ENCODE data around the gene GGCX. TPM values are rescaled to one million over a fixed set of nuclear protein-coding genes. Genes with fewer than 3 reads are reported as not detected.
A peak's percentile ranks its signal among the peaks of the same experiment; 100 is the strongest.

Gene GGCX
- total and polyA plus RNA-seq, 2 of the 13 experiments (the other 11 are each of a cell fraction or from before 2014, with no cell fraction given): 72.5 to 103 TPM

GRCh38 chr2:85584354-85584856 is 23.1 kb upstream of the GGCX start, which contains the start of gene VAMP5 (continued):
- TF ChIP-seq KAT8 (CRISPR knock-in tag; IDR thresholded peaks at IDR 0.05): peak; percentile 71
- TF ChIP-seq EP300 (IDR thresholded peaks at IDR 0.05; ENCODE audit: low read depth in 2 of 2, low read length in 2 of 2): peak in 1 of 2 experiments; percentile 82; a peak in 2 of 4 replicates
- peak; percentile 48; the same call in 1 of the 2 replicates for TF ChIP-seq EP300 (CRISPR knock-in tag; IDR thresholded peaks at IDR 0.05; ENCODE audit: borderline replicate concordance)
- TF ChIP-seq YEATS2 (CRISPR knock-in tag; IDR thresholded peaks at IDR 0.05; ENCODE audit: borderline replicate concordance): peak; percentile 54
- peak; percentile 89; the same call in 1 of the 2 replicates for TF ChIP-seq KDM4B (CRISPR knock-in tag; IDR thresholded peaks at IDR 0.05)
- TF ChIP-seq ZNF20 (CRISPR knock-in tag; IDR thresholded peaks at IDR 0.05): no peak; the same call in 1 of the 2 replicates
- no peak for TF ChIP-seq HDAC6 (IDR thresholded peaks at IDR 0.05; ENCODE audit: low read depth, low read length)
- TF ChIP-seq ZBTB10 (CRISPR knock-in tag; IDR thresholded peaks at IDR 0.05; ENCODE audit: borderline replicate concordance): 0 out of 2 replicates have a peak, but pooled peaks have one; percentile 78
- TF ChIP-seq SAP130 (CRISPR knock-in tag; IDR thresholded peaks at IDR 0.05; ENCODE audit: low read depth): no peak; the same call in 1 of the 2 replicates
- TF ChIP-seq CEBPZ (IDR thresholded peaks at IDR 0.05; ENCODE audit: low read length): no peak
- TF ChIP-seq TARDBP (CRISPR knock-in tag; IDR thresholded peaks at IDR 0.05): 0 out of 2 replicates have a peak, but pooled peaks have one; percentile 38
- no peak for TF ChIP-seq ZNF207 (IDR thresholded peaks at IDR 0.05; ENCODE audit: borderline replicate concordance)
- no peak for TF ChIP-seq SMARCC2 (IDR thresholded peaks at IDR 0.05)
- TF ChIP-seq ZNF678 (CRISPR knock-in tag; IDR thresholded peaks at IDR 0.05): peak; percentile 52; the same call in 1 of the 2 replicates
- TF ChIP-seq CERS6 (CRISPR knock-in tag; IDR thresholded peaks at IDR 0.05): no peak
- no peak for TF ChIP-seq PBX2 (CRISPR knock-in tag; IDR thresholded peaks at IDR 0.05)
- TF ChIP-seq HMG20A (CRISPR knock-in tag; IDR thresholded peaks at IDR 0.05; ENCODE audit: borderline replicate concordance): peak; percentile 57; the same call in 1 of the 2 replicates
- peak; percentile 98 for TF ChIP-seq RBFOX2 (IDR thresholded peaks at IDR 0.05; ENCODE audit: low read depth, low read length)
- peak; percentile 64 for TF ChIP-seq HOXA5 (CRISPR knock-in tag; IDR thresholded peaks at IDR 0.05)
- TF ChIP-seq AKAP8 (CRISPR knock-in tag; IDR thresholded peaks at IDR 0.05): peak; percentile 95
- peak; percentile 91; the same call in 1 of the 2 replicates for TF ChIP-seq ZNF558 (CRISPR knock-in tag; IDR thresholded peaks at IDR 0.05; ENCODE audit: borderline replicate concordance)

Measured in HepG2 (cell line).